GF-D8 (cell line): ENCODE results near the gene IMMP2L.
"Not testable (repeated sequence)": the region's sequence is repeated elsewhere in the genome, so short reads cannot be mapped to it uniquely, and the experiment has no call there.

Experiments used
- DNase-seq: peaks from one replicate; lab custom pipeline; 2025; lab: John Stamatoyannopoulos, UW

IMMP2L gene

DNA sequence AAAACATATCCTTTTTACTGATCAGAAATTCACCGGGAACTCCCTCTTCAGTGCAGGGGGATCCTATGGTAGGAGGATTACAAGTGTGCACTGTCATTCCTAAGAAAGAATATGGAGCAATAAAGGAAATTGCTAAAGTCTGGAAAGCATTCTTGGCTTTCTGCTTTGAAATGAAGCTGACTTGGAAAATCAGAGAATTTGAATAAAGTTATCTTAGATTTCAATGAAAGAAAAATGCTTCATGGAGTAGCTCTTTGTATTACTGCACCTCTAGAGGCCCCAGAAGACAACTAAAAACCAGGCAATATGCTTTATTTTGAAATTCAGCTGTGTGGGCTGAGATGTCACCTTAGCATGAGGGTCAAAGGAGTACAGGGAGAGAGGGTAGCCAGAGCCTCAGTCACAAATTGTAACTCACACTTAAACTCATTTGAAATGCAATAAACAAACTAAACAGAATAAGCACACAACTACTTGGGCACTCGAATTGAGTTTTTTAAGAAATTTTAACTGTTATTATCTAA, 102.5 kb downstream of the IMMP2L start:
- no peak for DNase-seq

DNA sequence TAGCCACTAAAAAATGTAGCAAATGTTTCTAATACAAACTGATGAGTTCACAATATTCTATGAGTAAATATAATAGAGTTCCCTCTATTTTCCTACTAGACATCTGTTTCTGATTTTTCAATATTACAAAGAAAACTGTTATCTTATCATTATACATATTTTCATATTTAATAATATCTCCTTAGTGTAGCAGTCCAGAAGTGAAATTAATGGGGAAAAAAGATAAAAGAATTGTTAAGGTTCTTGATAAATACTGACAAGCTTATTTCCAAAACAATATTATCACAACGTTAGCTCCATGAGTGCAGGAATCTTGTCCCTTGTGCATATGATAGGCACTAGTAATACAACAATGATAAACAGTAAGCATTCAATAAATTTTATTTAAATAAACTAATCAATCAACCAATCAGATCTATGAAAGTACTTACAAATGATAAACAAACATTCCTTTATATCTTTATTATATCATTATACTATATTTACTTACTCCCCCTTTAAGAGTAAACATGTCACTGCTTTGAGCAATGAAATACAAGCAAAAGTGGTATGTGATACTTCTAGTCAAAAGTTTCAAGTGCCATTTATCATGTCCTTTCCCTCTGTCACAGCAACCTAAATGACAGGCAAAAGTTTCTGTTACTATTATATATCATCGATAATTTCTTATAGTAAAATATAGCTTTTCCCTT, 103.1 kb downstream of the IMMP2L start:
- DNase-seq, result no peak

DNA sequence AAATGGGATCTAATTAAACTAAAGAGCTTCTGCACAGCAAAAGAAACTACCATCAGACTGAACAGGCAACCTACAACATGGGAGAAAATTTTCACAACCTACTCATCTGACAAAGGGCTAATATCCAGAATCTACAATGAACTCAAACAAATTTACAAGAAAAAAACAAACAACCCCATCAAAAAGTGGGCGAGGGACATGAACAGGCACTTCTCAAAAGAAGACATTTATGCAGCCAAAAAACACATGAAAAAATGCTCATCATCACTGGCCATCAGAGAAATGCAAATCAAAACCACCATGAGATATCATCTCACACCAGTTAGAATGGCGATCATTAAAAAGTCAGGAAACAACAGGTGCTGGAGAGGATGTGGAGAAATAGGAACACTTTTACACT, 111.6 kb downstream of the IMMP2L start:
- DNase-seq, result not testable (repeated sequence)

DNA sequence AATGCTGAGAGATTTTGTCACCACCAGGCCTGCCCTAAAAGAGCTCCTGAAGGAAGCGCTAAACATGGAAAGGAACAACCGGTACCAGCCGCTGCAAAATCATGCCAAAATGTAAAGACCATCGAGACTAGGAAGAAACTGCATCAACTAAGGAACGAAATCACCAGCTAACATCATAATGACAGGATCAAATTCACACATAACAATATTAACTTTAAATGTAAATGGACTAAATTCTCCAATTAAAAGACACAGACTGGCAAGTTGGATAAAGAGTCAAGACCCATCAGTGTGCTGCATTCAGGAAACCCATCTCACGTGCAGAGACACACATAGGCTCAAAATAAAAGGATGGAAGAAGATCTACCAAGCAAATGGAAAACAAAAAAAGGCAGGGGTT, 114.8 kb downstream of the IMMP2L start:
- DNase-seq, result not testable (repeated sequence)

DNA sequence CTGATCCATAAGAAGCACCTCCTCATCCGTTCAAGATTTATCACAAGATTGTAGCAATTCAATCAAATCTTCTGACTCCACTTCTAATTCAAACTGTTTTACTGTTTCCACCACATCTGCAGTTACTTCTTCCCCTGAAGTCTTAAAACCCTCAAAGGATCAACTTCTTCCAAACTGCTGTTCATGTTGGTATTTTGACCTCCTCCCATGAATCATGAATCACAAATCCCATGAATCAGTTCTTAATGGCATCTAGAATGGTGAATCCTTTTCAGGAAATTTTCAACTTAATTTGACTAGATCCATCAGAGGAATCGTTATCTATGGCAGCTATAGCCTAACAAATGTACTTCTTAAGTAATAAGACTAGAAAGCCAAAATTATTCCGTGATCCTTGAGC, 122.3 kb downstream of the IMMP2L start:
- DNase-seq, result no peak

DNA sequence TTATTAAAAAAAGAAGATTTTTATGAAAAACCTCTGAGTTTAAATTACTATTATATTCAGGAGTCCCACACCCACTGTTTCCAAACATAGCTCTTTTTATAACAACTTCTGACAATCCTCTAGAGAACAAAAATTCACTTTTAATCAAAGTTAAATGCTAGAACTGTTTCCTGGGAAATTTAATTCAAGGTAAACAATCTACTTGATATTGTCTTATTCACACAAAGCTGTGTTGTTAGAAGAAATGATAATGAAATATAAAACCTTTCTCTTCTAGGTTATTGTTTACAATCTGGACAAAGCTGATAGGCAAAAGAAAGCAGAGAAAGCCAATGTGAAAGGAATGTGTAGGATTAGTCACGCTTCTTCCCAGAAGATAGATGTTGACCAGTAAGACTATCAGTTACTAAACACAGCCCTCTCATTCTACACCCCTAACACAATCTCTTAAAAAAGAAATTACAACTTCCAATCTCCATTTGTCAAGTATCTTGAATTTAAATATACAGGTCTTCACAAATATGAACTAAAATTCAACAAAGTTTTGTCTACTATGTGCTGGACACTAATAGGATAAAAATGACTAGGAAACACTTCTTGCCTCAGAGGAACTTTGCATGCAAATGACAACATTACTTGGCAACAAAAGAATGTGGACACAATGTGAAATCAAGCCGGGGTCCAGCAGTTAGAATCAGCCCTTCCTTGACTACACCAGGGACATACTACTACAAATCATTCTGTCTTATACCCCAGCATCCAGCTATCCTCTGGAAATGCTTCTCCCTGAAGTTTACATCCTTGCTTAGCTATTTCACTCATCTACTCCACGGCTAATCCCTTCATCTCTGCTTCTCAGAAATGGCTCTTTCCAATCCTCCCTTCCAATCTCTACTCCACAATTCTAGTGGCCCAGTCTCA, 123.7 kb downstream of the IMMP2L start:
- DNase-seq, result no peak

DNA sequence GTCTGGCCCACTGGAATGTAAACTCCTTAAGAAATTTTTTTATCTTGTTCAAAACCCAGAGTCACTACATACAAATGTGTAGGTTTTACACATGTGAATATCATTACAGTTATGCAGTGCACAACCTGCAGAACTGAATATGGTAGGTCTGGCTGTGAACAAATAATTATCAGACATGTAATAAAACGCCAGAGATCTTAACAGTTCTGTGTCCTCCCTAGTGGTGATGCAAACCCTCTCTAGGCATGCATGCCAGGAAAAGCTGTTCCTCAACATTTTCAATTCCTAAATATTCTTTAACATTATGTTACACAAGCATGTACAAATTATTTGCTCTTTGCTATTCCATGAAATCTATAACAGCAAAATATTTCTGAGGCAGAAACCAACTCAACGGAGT, 124.6 kb downstream of the IMMP2L start:
- no peak for DNase-seq

DNA sequence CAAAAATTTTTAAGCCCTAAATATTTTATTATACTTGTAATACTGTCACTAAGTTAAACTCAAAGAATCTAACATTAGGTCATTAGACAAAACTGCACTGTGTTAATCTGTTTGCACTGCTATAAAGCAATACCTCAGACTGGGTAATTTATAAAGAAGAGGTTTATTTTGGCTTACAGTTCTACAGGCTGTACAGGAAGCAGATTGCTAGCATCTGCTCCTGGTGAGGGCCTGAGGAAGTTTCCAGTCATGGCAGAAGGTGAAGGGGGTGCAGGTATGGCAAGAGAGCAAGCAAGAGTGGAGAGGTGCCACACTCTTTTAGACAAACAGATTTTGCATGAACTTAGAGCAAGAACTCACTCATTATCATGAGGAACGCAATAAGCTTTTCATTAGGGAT, 125.7 kb downstream of the IMMP2L start:
- DNase-seq, result no peak

DNA sequence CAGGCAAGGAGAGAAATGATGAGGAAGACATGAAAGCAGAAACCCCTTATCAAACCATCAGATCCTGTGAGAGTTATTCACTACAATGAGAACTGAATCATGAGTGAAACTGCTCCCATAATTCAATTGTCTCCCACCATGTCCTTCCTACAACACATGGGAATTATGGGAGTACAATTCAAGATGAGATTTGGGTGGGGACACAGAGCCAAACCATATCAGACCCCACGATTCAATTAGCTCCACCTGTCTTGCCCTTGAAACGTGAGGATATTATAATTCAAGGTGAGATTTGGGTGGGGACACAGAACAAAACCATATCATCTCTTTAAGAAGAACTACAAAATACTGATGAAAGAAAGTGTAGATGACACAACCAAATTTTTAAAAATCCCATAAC, 128.9 kb downstream of the IMMP2L start:
- no peak for DNase-seq

DNA sequence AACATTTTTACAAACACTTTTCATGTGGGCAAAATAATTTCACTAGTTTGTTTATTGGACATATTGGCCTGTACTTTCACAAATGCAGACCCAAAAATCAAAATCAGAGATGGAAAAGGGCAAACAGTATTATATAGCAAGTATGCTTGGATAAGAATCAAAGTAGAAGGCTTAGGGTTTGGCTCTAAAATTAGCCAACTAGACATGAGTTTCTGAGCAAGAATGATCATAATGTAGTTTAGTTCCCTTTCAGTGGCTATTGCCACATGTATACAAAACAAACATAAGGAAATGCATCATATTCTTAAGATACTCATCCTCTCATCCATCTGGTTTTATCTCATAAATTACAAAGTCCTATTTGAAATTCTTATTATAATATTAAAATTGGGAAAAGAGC, 132.5 kb downstream of the IMMP2L start:
- DNase-seq, result no peak

DNA sequence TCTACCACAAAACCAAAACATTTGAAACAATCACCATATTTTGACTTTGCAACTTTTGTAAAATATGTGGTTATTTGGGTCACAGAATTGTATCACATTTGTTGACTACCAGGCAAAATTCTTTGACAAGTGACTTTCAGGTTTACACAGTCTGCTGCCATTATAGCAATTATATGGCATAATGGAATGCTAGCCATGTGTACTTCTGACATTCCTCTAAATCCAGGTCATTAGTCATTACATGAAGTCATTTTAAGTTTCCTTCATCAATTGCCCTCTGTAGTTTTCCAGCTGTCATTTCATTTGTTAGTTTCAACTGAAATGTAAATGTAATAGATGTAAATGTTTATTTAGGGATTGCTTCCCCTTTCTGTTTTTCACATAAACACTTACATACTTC, 137.5 kb downstream of the IMMP2L start:
- DNase-seq, result no peak

DNA sequence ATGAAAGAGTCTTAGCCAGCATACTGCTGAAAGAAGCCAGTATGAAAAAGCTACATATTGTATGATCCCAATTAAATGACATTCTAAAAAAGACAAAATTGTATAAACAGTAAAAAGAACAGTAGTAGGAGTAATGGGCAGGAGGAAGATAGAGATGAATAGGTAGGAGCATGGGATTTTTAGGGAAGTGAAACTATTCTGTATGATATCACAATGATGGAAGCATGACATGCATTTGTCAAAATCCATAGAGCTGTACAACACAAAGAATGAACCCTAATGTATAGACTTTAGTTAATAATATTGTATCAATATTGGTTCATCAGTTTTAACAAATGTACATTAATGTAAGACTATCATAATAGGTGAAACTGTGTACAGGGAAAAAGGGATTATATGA, 147.9 kb downstream of the IMMP2L start:
- DNase-seq, result no peak

DNA sequence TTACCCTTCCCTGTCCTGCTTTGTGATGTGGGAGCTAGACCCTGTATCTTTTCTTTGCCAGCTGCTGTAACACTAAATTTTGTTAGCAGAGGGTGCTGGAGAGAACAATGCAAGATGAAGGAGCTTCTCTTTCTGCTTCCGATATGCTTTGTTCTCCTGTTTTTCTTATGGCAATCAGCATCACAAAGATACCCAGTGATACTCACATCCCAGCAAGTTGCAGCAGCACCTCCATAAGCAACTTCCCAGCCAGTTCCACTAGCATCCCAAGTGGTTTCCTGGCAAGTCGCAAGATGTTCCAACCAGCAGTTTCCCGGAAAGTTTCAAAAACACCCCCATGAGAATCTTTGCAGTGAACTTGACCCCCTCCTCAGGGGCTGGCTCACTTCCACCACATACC, 148.6 kb downstream of the IMMP2L start:
- DNase-seq, result no peak

DNA sequence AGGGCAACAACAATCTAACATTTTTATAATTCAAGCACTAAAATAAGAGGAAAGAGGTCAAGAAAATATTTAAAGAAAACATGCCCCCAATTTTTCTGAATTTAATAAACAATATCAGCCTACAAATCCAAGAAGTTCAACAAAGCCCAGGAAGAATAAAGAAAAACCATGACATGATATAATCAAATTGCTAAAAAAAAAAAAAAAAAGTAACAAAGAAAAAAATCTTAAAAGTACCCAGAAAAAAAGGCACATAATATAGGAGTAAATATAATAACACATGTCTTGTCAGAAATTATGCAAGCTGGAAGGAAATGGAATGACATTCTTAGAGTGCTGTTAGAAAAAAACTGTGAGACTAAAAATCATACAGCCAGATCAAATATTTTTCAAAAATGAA, 151.4 kb downstream of the IMMP2L start:
- no peak for DNase-seq

DNA sequence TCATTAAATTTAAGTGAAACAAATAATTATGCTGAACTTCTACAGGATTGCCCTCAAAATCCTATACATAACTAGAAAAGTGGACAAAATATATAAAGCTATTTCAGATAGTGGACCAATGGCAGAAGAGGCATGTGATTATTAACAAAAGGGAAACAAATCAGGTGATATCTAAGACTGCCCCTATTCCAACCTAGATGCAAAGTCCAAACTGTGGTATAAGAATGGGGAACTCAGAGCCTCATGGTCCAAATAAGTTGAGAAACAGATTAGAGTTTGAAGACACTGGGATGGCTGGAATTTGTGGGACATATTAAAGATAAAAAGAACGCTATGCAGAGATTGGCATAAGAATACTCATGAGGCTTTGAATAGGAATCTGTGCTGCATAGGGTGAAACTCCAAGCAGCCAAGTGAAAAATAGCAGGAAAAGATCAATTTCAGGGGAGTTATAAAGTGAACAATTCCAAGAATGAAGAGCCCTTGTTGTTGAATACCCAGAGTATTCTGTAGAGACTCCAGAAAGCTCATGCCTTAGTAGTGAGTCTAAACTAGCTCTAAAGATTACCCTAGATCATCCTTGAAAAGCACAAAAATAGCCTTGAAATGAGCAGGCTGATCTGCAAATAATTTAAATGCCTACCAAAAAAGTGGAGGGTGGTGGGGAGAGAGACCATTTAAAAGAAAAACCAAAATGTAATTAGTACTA, 152.4 kb downstream of the IMMP2L start:
- DNase-seq, result no peak

DNA sequence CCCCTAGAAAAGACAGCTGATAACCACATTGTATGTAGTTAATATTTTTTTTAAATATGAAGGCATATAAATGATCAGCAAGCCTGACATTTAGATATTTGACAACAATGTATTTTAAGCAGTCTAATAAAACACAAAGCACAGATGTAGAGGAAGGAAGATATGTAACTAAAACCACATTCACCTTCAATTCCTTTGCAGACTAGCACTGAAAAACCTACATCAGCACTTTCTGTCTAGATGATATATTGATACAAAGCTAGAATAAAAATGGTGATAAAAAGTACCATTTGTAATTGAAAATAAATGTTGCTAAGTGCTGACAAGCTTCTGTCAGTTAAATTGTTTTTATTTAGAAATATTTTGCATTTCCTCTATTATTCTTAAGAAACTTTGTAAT, 153.6 kb downstream of the IMMP2L start:
- no peak for DNase-seq

DNA sequence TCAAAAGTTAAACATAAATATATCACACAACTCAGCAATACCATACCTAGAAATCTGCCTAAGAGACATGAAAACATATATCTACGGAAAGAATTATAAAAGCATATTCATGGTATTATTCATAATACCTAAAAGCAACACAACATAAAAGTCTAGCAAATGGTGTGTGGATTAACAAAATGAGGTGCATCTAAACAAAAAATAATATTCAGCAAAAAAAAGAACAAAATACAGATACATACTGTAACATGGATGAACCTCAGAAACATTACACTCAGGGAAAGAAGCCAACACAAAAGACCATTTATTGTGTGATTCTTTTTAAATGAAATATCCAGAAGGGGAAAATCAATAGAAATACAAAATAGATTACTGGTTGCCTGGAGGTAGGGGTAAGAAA, 155.0 kb downstream of the IMMP2L start:
- DNase-seq, result no peak

DNA sequence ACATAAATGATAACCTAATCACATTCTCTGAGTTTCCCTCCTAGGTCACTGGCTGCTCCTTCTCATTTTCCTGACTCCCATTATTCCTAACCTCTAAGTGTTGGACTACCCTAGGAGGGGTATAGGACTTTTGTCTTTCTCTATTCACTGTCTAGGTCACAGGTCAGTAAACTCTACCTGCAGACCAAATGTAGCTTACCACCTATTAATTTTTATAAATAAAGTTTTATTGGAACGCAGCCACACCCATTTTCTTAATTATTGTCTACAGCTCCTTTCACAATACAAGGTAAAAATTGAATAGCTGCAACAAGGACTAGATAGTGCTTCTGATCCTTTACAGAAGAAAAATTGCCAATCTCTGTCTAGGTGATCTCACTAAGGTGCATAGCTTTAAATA, 156.7 kb downstream of the IMMP2L start:
- no peak for DNase-seq

DNA sequence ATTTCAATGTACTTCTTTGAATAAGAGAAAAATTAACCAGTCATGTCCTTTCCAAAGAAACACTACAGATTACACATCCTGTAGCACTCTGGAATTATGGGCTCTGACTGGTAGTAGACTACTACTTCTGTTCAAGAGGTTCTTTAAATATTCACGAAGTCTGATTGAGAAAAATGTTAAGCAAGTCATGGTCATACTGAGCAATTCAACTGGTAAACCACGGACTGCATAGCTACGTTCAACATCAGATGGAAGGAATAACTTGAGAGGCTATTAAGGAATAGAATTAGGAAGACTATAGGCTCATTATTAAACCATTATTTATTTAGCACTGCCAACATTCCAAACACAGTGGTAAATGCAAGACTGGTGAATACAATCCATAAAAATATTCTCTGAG, 160.8 kb downstream of the IMMP2L start:
- no peak for DNase-seq

DNA sequence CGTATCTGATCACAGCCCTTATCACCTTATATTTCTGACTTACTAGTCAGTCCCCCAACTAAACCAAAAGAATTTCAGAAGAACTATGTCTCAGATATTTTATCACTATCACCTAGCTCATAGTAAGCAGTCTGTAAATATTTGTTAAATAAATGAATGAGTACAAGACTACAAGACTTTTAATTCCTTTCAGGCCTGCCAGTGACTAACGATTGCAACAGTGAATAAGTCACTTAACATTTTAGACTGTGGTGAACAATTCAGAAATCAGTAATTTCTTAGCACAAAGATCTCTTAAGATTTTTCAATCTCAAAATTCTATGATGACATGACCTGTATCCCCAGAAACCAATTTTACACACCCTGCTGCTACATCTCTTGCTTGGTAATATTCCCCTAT, 162.2 kb downstream of the IMMP2L start:
- no peak for DNase-seq

DNA sequence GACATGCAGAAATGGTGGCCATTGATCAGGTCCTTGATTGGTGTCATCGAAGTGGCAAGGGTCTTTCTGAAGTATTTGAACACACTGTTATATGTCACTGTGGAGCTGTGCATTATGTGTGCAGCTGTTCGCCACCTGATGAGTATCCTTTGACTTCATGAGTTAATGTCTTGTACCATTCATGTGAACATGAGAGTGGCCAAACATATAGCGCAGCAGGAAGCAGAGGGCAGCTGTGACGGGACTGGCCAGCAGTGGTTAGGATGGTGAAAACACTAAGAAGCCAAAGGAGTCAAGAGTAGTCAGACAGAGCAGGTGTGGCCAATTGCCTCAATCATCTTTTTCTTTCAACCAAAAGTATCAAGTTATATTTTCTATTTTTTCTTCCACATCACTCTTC, 167.4 kb downstream of the IMMP2L start:
- no peak for DNase-seq

DNA sequence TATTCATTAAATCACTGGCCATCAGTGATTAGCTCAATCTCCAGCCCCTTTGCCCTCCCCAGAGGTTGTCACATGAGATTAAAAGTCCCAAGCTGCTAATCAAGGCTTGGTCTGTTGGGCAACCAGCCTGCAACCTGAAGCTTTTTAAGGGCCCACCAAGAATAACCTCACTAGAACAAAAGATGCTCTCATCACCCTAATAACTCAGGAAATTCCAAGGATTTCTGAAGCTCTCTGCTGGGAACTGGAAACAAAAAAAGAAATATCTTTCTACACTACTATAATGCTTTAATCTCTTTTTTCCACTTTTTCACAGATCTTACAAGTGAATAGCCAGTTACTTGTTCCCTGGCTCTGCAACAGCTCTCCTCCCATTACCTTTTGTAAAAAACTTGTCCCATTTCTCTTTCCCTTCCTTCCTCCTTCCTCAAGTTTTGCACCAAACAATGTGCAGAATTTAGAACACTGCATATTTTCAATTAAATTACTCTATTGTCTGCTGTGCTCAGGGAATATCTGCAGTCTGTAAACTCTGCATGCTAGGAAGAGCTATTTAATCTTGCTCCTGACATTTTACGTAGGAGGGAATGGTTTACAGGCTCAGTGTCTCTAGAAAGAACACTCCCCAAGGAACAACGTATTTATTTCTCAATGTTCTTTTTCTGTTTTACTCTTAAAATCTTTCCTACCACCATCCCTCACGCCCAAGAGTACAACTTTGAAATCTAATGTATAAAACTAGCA, 169.1 kb downstream of the IMMP2L start:
- DNase-seq, result no peak
